IPS-NIHi7 (cell line): ENCODE results near the gene JAKMIP1.

Source experiments
- DNase-seq: peaks from one replicate; pipeline ENCODE4 v3.0.0; 2012; ENCODE audit warnings: mixed read lengths; ENCODE audit errors: extremely low spot score

The JAKMIP1 gene

GRCh38 chr4:6042293-6043063 is 157.9 kb downstream of the JAKMIP1 start:
- DNase-seq = no peak

DNA sequence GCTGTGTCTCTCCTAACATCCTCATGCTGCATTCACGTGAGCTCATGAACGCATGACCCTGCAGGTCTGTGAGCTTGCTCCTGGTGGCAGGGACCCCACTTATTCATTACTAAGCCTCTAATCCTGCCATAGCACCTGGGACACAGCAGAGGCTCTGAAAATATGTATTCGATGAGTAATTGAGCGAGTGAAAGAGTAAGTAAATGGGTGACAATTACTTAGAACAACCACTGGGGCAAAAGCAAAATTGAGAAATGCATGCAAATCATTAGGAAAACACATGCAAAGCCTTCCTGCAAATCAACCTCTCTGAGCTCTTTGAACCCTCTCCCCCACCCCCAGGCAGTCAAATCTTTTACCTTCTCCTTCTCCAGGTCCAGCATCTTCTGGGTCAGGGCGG is 158.5 kb downstream of the JAKMIP1 start:
- no peak for DNase-seq

GRCh38 chr4:6038711-6039110 is 161.6 kb downstream of the JAKMIP1 start:
- no peak for DNase-seq

DNA sequence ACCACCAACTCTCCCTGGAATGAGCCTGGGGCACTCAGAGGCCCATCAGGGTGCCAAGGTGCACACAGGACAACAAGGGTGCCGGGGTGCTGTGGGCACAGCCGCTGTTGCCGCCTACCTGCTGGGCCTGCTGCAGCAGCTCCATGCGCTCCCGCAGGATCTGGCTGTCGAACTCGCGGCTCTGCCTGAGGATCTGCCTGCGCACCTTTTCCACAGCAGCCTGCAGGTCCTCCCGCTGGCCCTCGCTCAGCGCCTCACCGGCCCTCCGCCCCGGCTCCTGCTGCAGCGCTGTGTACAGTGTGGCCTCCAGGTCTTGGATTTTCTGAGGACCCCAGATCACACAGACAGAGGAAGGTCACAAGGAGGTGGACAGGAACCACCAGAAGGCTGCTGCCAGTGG is 164.6 kb downstream of the JAKMIP1 start:
- DNase-seq = no peak

- no peak for DNase-seq
These were observed 167.0 kb downstream of the JAKMIP1 start for GRCh38 chr4:6033381-6033780.

- no peak for DNase-seq
These were observed 167.8 kb downstream of the JAKMIP1 start for GRCh38 chr4:6032249-6033244.

GRCh38 chr4:6031846-6032245 is 168.5 kb downstream of the JAKMIP1 start:
- no peak for DNase-seq

DNA sequence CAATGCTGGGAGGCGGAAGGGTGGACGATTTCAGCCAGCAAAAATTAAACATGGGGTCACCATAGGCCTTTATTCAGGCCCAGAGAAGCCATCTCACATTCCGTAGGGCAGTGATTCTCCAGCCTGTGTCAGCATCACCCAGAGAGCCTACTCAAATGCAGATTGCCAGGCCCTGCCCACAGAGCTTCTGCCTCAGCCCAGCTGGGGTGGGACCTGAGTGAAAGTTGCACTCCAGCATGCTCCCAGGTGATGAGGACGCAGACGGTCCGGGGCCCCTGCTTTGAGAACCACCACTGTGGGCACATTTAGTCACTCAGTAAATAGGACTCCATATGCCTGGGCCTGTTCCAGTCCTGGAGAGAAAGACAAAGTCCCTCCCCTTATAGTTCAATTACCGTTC is 169.7 kb downstream of the JAKMIP1 start:
- DNase-seq = no peak

DNA sequence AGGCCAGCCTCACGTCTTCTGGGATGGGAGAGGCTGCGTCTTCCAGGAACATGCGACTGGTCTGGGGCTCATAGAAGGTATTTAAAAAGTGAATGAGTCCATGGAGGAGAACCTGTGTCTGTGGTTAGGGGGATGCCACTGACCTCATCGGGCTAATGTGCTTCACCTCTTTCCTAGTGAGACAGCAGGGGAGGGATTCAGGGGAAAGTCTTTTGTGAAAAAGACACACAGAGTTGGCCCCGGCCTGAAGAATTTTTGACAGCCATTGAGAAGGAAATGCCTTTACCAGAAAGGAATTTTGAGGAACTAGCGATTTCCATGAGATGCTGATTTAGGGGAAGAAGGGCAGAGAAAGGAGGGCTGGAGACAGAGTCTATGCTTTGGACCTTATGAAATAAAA is 171.1 kb downstream of the JAKMIP1 start:
- DNase-seq = peak; percentile 37

- no peak for DNase-seq
These were observed 172.2 kb downstream of the JAKMIP1 start for GRCh38 chr4:6028168-6028567.

DNA sequence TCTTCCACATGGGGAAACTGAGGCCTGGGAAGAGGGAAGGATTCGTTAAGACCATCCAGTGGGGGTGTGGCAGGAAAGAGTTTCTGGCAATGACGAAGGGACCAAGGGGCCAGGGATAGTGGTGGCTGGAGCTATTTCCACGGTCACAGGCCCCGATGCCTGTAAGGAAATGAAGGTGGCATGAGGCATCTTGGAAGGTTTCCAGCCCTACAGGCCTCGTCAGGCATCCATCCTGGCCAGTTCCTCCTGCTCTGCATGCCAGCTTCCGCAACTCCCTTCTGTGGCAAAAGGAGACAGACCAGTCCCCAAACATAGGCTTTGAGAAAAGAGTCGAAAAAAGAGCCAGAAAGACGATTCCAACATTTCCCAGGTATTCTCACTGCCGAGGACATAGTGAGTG is 173.0 kb downstream of the JAKMIP1 start:
- DNase-seq = no peak

DNA sequence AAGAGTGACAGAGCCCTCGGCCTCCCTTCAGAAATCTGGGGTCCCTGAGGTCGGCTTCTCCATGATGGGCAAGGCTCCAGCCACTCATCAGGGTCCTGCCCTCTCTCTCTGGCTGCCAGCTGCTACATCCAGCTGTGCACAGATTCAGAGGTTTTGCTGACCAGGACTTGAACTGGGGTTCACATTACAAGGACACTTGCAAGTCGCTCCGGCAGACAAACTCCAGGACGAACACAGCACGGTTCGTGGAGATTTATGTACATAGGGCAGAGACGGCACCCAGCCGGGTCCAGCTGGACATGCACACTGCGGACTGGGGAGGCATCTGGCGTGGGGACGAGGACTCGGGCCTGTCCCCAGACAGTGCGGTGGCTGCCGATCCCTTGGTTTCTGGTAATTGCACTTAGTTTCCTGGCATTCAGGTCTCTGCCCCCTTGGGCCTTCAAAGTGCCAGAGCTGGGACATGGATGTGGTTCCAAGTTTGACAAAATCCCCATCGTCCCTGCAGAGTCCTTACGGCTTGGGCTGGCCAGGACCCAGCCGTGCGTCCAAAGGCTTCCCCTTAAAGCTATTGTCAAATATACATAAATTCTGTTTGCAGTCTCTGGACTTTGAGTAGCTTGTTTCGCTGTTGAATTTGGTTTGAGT is 175.9 kb downstream of the JAKMIP1 start:
- no peak for DNase-seq

GRCh38 chr4:6023731-6024130 is 176.6 kb downstream of the JAKMIP1 start:
- no peak for DNase-seq

- DNase-seq = no peak
These were observed 177.6 kb downstream of the JAKMIP1 start for GRCh38 chr4:6022607-6023288.

GRCh38 chr4:6021831-6022606 is 178.3 kb downstream of the JAKMIP1 start:
- DNase-seq = no peak

DNA sequence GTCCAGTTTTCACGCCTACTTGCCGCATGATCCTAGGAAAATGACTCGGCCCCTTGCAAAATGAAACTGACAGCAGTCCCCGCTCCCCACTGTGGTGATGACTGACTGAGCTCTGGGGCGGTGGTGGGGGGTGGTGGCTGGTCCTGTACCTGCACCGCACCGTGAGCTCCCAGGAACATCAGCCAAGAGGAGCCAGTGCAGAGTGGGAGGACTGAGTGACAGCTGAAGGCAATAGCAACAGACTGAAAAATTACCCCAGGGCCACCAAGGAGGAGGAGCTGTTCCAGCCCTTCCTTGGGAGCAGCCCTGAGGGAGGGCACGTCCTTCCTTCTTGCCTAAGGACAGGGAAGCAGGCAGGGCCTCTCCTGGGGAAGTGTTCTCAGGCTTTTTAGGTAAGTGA is 179.7 kb downstream of the JAKMIP1 start:
- DNase-seq = no peak

GRCh38 chr4:6019316-6020263 is 180.8 kb downstream of the JAKMIP1 start:
- DNase-seq = peak; percentile 83

DNA sequence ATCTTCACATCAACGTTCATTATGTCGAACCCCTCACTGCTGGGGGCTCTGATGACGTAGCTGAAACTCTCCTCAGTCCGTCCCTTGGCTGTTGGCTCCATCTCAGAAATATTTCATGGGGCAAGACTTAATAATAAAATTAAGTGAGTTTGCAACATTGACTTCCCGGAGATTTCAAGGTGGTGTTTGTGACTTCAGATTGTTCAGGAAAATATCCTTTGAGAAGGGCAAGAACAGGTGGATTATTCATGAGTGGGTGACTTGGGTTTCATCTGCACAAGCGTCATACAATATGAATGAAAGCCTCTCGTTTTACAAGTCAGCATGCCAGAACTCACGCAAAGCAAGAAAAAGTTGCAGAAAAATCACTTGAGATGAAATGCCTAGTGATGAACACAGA is 182.0 kb downstream of the JAKMIP1 start, which contains the start of gene C4orf50:
Gene C4orf50 (minus strand): TSS at position 101 of the 400 bp plus-strand sequence.
- DNase-seq = no peak

GRCh38 chr4:6017800-6018199 is 182.5 kb downstream of the JAKMIP1 start:
- no peak for DNase-seq

DNA sequence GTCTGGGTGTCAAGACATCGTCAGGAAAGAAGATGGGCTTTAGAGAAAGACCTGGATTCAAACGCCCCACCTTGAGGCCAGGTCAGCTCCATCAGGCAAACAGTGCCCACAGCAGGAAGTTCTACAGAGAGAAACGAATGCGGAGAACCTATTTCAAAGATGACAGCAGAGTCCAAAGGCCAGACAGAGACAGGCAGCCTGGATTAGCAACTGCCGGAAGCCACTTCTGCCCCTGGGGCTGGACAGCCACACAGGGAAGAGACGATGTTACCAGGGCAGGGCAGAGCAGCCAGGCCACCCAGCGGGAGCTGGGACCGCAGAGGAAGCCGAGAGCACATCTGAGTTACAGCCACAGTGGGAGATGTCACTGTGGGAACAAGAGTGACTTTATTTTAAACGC is 183.3 kb downstream of the JAKMIP1 start:
- no peak for DNase-seq
